ENCODE results near the gene ZNRF2. TPM values are rescaled to one million over a fixed set of nuclear protein-coding genes. Genes with fewer than 3 reads are reported as not detected.

ZNRF2 gene
- total and polyA plus RNA-seq, 3 experiments from 2014 or later = 4.2 to 13.6 (median 12.4) TPM

GRCh38 chr7:30347226-30348082, 63.1 kb downstream of the ZNRF2 start:
- Histone ChIP-seq H3K9me3 (ENCODE audit: low read length) (no peaks in the 10 kb centered on the region), H3K4me1 (ENCODE audit: insufficient read depth, low read length) (peaks cover 35% of the 10 kb centered on the region), H3K27ac (ENCODE audit: low read depth, low read length) (peak overlapping the region; percentile 60), H3K27me3 (ENCODE audit: insufficient read depth, low read length, poor library complexity, severe bottlenecking) (no peaks in the 10 kb centered on the region), H3K36me3 (ENCODE audit: insufficient read depth, low read length) (no peaks in the 10 kb centered on the region), H3K4me3 (ENCODE audit: low read length) (peak overlapping the region; percentile 2)
- Mint-ChIP-seq H3K27ac (peak overlapping the region; percentile 78 to 98 (median 90)), H3K4me3 (peak overlapping the region; percentile 54 to 79 (median 65)), H3K27me3 (no peaks in the 10 kb centered on the region), H3K36me3 (peaks cover 0 to 4% (median 0%) of the 10 kb centered on the region in 3 donors), H3K9me3 (no peaks in the 10 kb centered on the region), H3K4me1 (peaks cover 65 to 87% (median 79%) of the 10 kb centered on the region in 3 donors)
- DNase-seq = no peak
- CTCF ChIA-PET = interaction anchor here (1.4 to 2.4 kb wide), 3 partner anchors 26 to 184 kb away, joined by 4 to 9 read pairs (median 7); partner anchors contain the start of gene ZNRF2
- POLR2A ChIA-PET = interaction anchor here (0.7 to 2.0 kb wide), 7 partner anchors 16 to 68 kb away, joined by 3 to 22 read pairs (median 13); no protein-coding TSS in a partner anchor

DNA sequence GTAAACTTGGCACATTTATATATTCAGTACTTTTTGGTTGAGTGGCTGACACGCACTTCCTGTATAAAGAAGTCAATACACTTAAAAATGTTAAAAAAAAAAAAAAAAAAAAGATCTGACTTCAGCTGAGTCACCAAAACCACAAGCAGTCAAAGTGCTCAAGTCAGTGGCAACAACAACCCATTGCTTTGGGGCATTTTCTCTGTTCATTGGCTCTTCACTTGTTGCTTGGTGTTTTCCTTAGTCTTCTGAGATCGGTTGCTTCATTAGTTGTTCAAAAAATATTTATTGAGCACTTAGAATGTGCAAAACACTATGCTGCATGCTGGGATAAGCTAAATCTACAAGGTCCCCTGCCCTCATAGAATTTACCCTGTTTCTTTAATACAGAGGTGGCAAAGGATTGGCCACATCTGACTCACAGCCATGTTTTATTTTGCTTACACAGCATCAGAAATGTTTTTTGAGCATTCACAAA, 63.7 kb downstream of the ZNRF2 start:
- H3K27ac ChIP-seq (ENCODE audit: low read depth, low read length) = peak overlapping the region; percentile 60
- ChIA-PET POLR2A (interaction anchor here (0.6 to 2.0 kb wide), 12 partner anchors 17 to 246 kb away, joined by 3 to 22 read pairs (median 6); partner anchors contain the start of gene MTURN), CTCF (interaction anchor here (1.4 to 2.4 kb wide), 3 partner anchors 26 to 185 kb away, joined by 4 to 9 read pairs (median 7); partner anchors contain the start of gene ZNRF2)
- H3K4me3 ChIP-seq (ENCODE audit: low read length) = peak overlapping the region; percentile 17
- peak overlapping the region; percentile 54 to 79 (median 65) for H3K4me3 Mint-ChIP-seq
- DNase-seq = peak; percentile 20 to 79 (median 67)
- no peaks in the 10 kb centered on the region for H3K27me3 ChIP-seq (ENCODE audit: insufficient read depth, low read length, poor library complexity, severe bottlenecking)
- no peaks in the 10 kb centered on the region for H3K36me3 ChIP-seq (ENCODE audit: insufficient read depth, low read length)
- H3K36me3 Mint-ChIP-seq = no peaks in the 10 kb centered on the region
- no peaks in the 10 kb centered on the region for H3K27me3 Mint-ChIP-seq
- H3K27ac Mint-ChIP-seq = peak overlapping the region; percentile 78 to 98 (median 90)
- peaks cover 64 to 86% (median 79%) of the 10 kb centered on the region in 3 donors for H3K4me1 Mint-ChIP-seq
- H3K9me3 ChIP-seq (ENCODE audit: low read length) = no peaks in the 10 kb centered on the region
- peaks cover 35% of the 10 kb centered on the region for H3K4me1 ChIP-seq (ENCODE audit: insufficient read depth, low read length)
- H3K9me3 Mint-ChIP-seq = no peaks in the 10 kb centered on the region

DNA sequence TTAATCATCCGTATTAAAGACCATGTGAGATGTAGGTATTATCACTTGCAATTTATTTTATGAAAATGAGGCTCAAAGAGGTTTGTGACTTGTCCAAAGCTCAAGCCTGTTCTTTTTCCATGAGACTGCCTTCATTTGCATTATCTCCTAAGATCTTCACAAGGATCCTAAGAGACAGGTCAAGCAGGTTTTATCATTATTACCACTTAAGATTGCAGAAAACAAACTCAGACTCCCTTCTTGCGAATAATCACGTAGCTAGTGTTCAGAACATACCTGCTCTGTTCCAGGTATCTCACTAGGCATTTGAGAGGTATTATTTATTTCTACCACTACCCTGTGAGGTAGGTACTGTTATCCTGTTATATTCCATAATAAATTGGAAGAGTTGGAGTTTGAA, 64.8 kb downstream of the ZNRF2 start:
- H3K27me3 ChIP-seq (ENCODE audit: insufficient read depth, low read length, poor library complexity, severe bottlenecking) = no peaks in the 10 kb centered on the region
- H3K9me3 ChIP-seq (ENCODE audit: low read length) = no peaks in the 10 kb centered on the region
- H3K36me3 Mint-ChIP-seq = no peaks in the 10 kb centered on the region
- H3K4me3 Mint-ChIP-seq = peak overlapping the region in 1 of 7 donors; percentile 17
- H3K27me3 Mint-ChIP-seq = no peaks in the 10 kb centered on the region
- DNase-seq = no peak
- H3K36me3 ChIP-seq (ENCODE audit: insufficient read depth, low read length) = no peaks in the 10 kb centered on the region
- no peak overlapping the region for H3K4me3 ChIP-seq (ENCODE audit: low read length)
- H3K27ac Mint-ChIP-seq = peak overlapping the region in 7 of 8 donors; percentile 50 to 95 (median 89)
- peaks cover 35% of the 10 kb centered on the region for H3K4me1 ChIP-seq (ENCODE audit: insufficient read depth, low read length)
- ChIA-PET CTCF (interaction anchor here (1.0 to 2.4 kb wide), 4 partner anchors 27 to 186 kb away, joined by 3 to 9 read pairs (median 6); partner anchors contain the start of gene ZNRF2), POLR2A (interaction anchor here (0.6 to 2.0 kb wide), 7 partner anchors 22 to 214 kb away, joined by 3 to 22 read pairs (median 6); partner anchors contain the start of gene MTURN)
- peak overlapping the region; percentile 55 for H3K27ac ChIP-seq (ENCODE audit: low read depth, low read length)
- peaks cover 61 to 86% (median 79%) of the 10 kb centered on the region in 3 donors for H3K4me1 Mint-ChIP-seq
- no peaks in the 10 kb centered on the region for H3K9me3 Mint-ChIP-seq

DNA sequence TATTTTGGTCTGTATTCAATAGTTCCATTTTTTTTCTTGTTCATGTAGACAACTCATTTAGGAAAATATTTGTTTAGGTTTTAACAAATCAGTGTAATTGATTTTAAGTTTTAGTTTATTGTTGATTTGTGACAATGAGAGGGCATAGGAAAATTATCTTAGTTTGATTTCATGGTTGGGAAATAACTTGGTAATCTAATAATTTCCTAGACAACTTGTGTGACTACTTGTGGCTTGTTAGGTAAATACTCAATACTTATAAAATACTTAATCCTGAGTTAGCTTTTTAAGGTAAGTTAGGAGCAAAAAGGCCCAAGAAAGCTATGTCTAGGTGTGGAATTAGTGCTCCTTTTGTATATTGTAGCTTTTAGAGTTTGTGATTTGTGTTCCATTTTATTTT, 65.4 kb downstream of the ZNRF2 start:
- CTCF ChIA-PET = interaction anchor here (0.9 to 5.1 kb wide), 3 partner anchors 10 to 74 kb away, joined by 3 to 30 read pairs (median 9); no protein-coding TSS in a partner anchor
- H3K27ac Mint-ChIP-seq = peak overlapping the region in 6 of 8 donors; percentile 17 to 94 (median 76)
- Histone ChIP-seq H3K4me1 (ENCODE audit: insufficient read depth, low read length) (peaks cover 35% of the 10 kb centered on the region), H3K9me3 (ENCODE audit: low read length) (no peaks in the 10 kb centered on the region), H3K27me3 (ENCODE audit: insufficient read depth, low read length, poor library complexity, severe bottlenecking) (no peaks in the 10 kb centered on the region), H3K27ac (ENCODE audit: low read depth, low read length) (no peak overlapping the region), H3K36me3 (ENCODE audit: insufficient read depth, low read length) (no peaks in the 10 kb centered on the region), H3K4me3 (ENCODE audit: low read length) (no peak overlapping the region)
- DNase-seq = no peak
- no peak overlapping the region for H3K4me3 Mint-ChIP-seq
- H3K27me3 Mint-ChIP-seq = no peaks in the 10 kb centered on the region
- H3K9me3 Mint-ChIP-seq = no peaks in the 10 kb centered on the region
- POLR2A ChIA-PET = interaction anchor here (0.8 to 1.9 kb wide), 2 partner anchors 22 to 215 kb away, joined by 3 to 6 read pairs; partner anchors contain the start of gene MTURN
- H3K4me1 Mint-ChIP-seq = peaks cover 55 to 79% (median 72%) of the 10 kb centered on the region in 3 donors
- H3K36me3 Mint-ChIP-seq = no peaks in the 10 kb centered on the region

GRCh38 chr7:30351286-30351685, 66.9 kb downstream of the ZNRF2 start:
- peaks cover 35% of the 10 kb centered on the region for H3K4me1 ChIP-seq (ENCODE audit: insufficient read depth, low read length)
- no peaks in the 10 kb centered on the region for H3K27me3 ChIP-seq (ENCODE audit: insufficient read depth, low read length, poor library complexity, severe bottlenecking)
- Mint-ChIP-seq H3K4me1 (peaks cover 45 to 72% (median 60%) of the 10 kb centered on the region in 3 donors), H3K4me3 (no peak overlapping the region), H3K27ac (no peak overlapping the region), H3K9me3 (no peaks in the 10 kb centered on the region), H3K27me3 (no peaks in the 10 kb centered on the region), H3K36me3 (peaks cover 0 to 8% (median 0%) of the 10 kb centered on the region in 3 donors)
- DNase-seq = no peak
- no peak overlapping the region for H3K4me3 ChIP-seq (ENCODE audit: low read length)
- no peaks in the 10 kb centered on the region for H3K9me3 ChIP-seq (ENCODE audit: low read length)
- no peak overlapping the region for H3K27ac ChIP-seq (ENCODE audit: low read depth, low read length)
- POLR2A ChIA-PET = no interaction called here
- H3K36me3 ChIP-seq (ENCODE audit: insufficient read depth, low read length) = no peaks in the 10 kb centered on the region
- CTCF ChIA-PET = interaction anchor here (1.7 to 5.1 kb wide), 2 partner anchors 29 to 76 kb away, joined by 7 to 30 read pairs; no protein-coding TSS in a partner anchor

DNA sequence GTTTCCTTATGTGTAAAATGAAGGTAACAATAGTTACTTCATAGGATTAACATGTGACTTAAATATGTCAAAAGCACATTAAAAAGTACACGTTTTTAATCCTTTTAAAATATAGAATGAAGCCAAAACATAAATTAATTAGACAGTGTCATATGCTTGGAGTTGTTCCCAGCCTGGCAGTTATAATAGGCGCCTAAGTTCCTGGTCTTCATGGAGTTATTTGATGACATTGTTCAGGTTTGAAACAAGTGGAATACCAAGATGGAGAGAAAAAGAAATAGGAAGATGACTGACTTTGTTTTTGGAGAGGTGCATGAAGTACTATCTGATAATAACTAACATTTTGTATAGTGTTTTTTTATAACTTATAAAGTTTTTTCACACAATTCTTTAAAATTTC, 67.3 kb downstream of the ZNRF2 start:
- H3K27me3 Mint-ChIP-seq = no peaks in the 10 kb centered on the region
- H3K36me3 Mint-ChIP-seq = peaks cover 0 to 10% (median 0%) of the 10 kb centered on the region in 3 donors
- H3K4me1 Mint-ChIP-seq = peaks cover 42 to 68% (median 56%) of the 10 kb centered on the region in 3 donors
- H3K4me3 ChIP-seq (ENCODE audit: low read length) = no peak overlapping the region
- H3K4me1 ChIP-seq (ENCODE audit: insufficient read depth, low read length) = peaks cover 34% of the 10 kb centered on the region
- no peak for DNase-seq
- no peaks in the 10 kb centered on the region for H3K9me3 Mint-ChIP-seq
- H3K9me3 ChIP-seq (ENCODE audit: low read length) = no peaks in the 10 kb centered on the region
- H3K4me3 Mint-ChIP-seq = no peak overlapping the region
- peak overlapping the region in 3 of 8 donors; percentile 21 to 60 (median 52) for H3K27ac Mint-ChIP-seq
- CTCF ChIA-PET = interaction anchor here (0.6 to 5.1 kb wide), 7 partner anchors 29 to 89 kb away, joined by 3 to 30 read pairs (median 4); no protein-coding TSS in a partner anchor
- H3K27me3 ChIP-seq (ENCODE audit: insufficient read depth, low read length, poor library complexity, severe bottlenecking) = no peaks in the 10 kb centered on the region
- H3K27ac ChIP-seq (ENCODE audit: low read depth, low read length) = no peak overlapping the region
- no peaks in the 10 kb centered on the region for H3K36me3 ChIP-seq (ENCODE audit: insufficient read depth, low read length)
- POLR2A ChIA-PET = no interaction called here

DNA sequence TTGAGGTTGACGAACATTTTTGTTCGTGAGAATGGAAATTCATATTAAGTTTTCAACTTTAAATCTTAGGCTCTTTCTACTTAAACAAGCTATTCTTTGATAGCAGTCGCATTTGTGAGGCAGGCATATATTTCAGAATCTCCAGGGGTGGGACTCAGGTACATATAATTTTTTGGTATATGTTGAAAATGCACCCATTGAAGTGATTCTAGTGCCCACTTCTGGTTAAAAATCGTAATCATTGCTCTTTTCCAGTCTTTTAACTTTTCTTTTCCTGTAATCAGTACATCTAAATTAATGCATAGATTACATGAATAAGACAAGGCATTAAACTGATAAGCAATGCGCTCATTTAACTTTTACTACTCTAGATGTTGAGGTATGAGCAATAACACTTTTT, 67.8 kb downstream of the ZNRF2 start:
- H3K4me3 ChIP-seq (ENCODE audit: low read length) = no peak overlapping the region
- no peaks in the 10 kb centered on the region for H3K36me3 ChIP-seq (ENCODE audit: insufficient read depth, low read length)
- no peaks in the 10 kb centered on the region for H3K9me3 Mint-ChIP-seq
- CTCF ChIA-PET = interaction anchor here (0.6 to 5.1 kb wide), 8 partner anchors 30 to 89 kb away, joined by 3 to 30 read pairs (median 4); partner anchors contain the start of gene ZNRF2
- no peaks in the 10 kb centered on the region for H3K9me3 ChIP-seq (ENCODE audit: low read length)
- H3K4me3 Mint-ChIP-seq = no peak overlapping the region
- peaks cover 39 to 63% (median 52%) of the 10 kb centered on the region in 3 donors for H3K4me1 Mint-ChIP-seq
- peak in 2 of 5 donors; percentile 10 to 12 for DNase-seq
- POLR2A ChIA-PET = interaction anchor here (2.9 kb wide), 1 partner anchor 67 kb away, joined by 12 read pairs; the partner anchor contains the start of gene ZNRF2
- H3K27ac Mint-ChIP-seq = peak overlapping the region in 4 of 8 donors; percentile 0 to 71 (median 40)
- no peak overlapping the region for H3K27ac ChIP-seq (ENCODE audit: low read depth, low read length)
- peaks cover 4 to 13% (median 4%) of the 10 kb centered on the region in 3 donors for H3K36me3 Mint-ChIP-seq
- no peaks in the 10 kb centered on the region for H3K27me3 Mint-ChIP-seq
- H3K4me1 ChIP-seq (ENCODE audit: insufficient read depth, low read length) = peaks cover 30% of the 10 kb centered on the region
- H3K27me3 ChIP-seq (ENCODE audit: insufficient read depth, low read length, poor library complexity, severe bottlenecking) = no peaks in the 10 kb centered on the region
